HEK293 (cell line): ENCODE measurements around the gene NNMT.

Experiments used
- CTCF ChIA-PET: fragments of 350-600 bp; formaldehyde crosslinking; extraction: SDS; loops from one replicate; lab custom pipeline; 2021; ENCODE audit warnings: antibody characterized with exemption; lab: Yijun Ruan, JAX
- POLR2A ChIA-PET: fragments of 300-600 bp; formaldehyde crosslinking; extraction: SDS; loops from one replicate; lab custom pipeline; 2020; ENCODE audit warnings: antibody characterized with exemption, inconsistent platforms; lab: Yijun Ruan, JAX
- H3K27ac ChIP-seq: fragments of 200-500 bp; sonication (Bioruptor generic); 2 replicates; pipeline ENCODE4 v1.5.1; 2014; ENCODE audit warnings: low read depth, low read length, control low read depth, inconsistent platforms; ENCODE audit errors: extremely low read depth
- H3K36me3 ChIP-seq, 2 experiments: fragments of 200-500 bp in 1 of 2; sonication (Bioruptor generic) in 1 of 2; 1 replicate in 1 of 2; 2 replicates in 1 of 2; pipeline ENCODE4 v1.5.1; 2014 to 2017; ENCODE audit warnings: inconsistent platforms in 2 of 2, low read length in 2 of 2; ENCODE audit not compliant: control insufficient read depth in 2 of 2, insufficient read depth in 1 of 2
- H3K4me1 ChIP-seq: fragments of 200-500 bp; sonication (Bioruptor generic); 2 replicates; pipeline ENCODE4 v1.5.1; 2014; ENCODE audit warnings: mild to moderate bottlenecking, low read length, inconsistent platforms; ENCODE audit not compliant: control insufficient read depth, insufficient read depth
- H3K4me3 ChIP-seq: 2 replicates; pipeline ENCODE4 v1.5.1; 2011; ENCODE audit warnings: low read depth, mild to moderate bottlenecking, control low read depth, low read length, moderate library complexity
- H3K9me3 ChIP-seq: fragments of 200-500 bp; sonication (Bioruptor generic); 2 replicates; pipeline ENCODE4 v1.5.1; 2014; ENCODE audit warnings: low read depth, low read length, inconsistent platforms; ENCODE audit not compliant: control insufficient read depth, insufficient read depth
- FEZF1 ChIP-seq: fragments of 450-650 bp; formaldehyde crosslinking; IDR thresholded peaks from 2 replicates; pipeline ENCODE4 v1.5.1; 2016; ENCODE audit warnings: missing biosample characterization, missing genetic modification characterization
- GLI4 ChIP-seq: fragments of 450-650 bp; formaldehyde crosslinking; IDR thresholded peaks from 2 replicates; pipeline ENCODE4 v1.5.1; 2016; ENCODE audit warnings: missing biosample characterization, missing genetic modification characterization
- KLF1 ChIP-seq: fragments of 450-650 bp; formaldehyde crosslinking; IDR thresholded peaks from 2 replicates; pipeline ENCODE4 v1.5.1; 2016; ENCODE audit warnings: missing biosample characterization, missing genetic modification characterization
- KLF16 ChIP-seq: fragments of 450-650 bp; formaldehyde crosslinking; IDR thresholded peaks from 2 replicates; pipeline ENCODE4 v1.5.1; 2017; ENCODE audit warnings: missing biosample characterization, missing genetic modification characterization
- OSR2 ChIP-seq: fragments of 450-650 bp; formaldehyde crosslinking; IDR thresholded peaks from 2 replicates; pipeline ENCODE4 v1.5.1; 2016; ENCODE audit warnings: missing biosample characterization, missing genetic modification characterization
- ZBTB1 ChIP-seq: fragments of 450-650 bp; formaldehyde crosslinking; IDR thresholded peaks from 2 replicates; pipeline ENCODE4 v1.5.1; 2016; ENCODE audit warnings: missing biosample characterization, missing genetic modification characterization
- ZBTB21 ChIP-seq: fragments of 450-650 bp; formaldehyde crosslinking; IDR thresholded peaks from 2 replicates; pipeline ENCODE4 v1.5.1; 2017; ENCODE audit warnings: missing biosample characterization, missing genetic modification characterization
- ZFHX2 ChIP-seq: fragments of 450-650 bp; formaldehyde crosslinking; conservative IDR thresholded peaks from 2 replicates; pipeline ENCODE4 v1.5.1; 2016; ENCODE audit warnings: missing biosample characterization, missing genetic modification characterization
- ZNF138 ChIP-seq: fragments of 450-650 bp; formaldehyde crosslinking; IDR thresholded peaks from 2 replicates; pipeline ENCODE4 v1.5.1; 2016; ENCODE audit warnings: missing biosample characterization, missing genetic modification characterization, borderline replicate concordance
- ZNF155 ChIP-seq: fragments of 450-650 bp; formaldehyde crosslinking; IDR thresholded peaks from 2 replicates; pipeline ENCODE4 v1.5.1; 2016; ENCODE audit warnings: missing biosample characterization, missing genetic modification characterization
- ZNF223 ChIP-seq: fragments of 450-650 bp; formaldehyde crosslinking; IDR thresholded peaks from 2 replicates; pipeline ENCODE4 v1.5.1; 2016; ENCODE audit warnings: missing biosample characterization, missing genetic modification characterization
- ZNF324 ChIP-seq: fragments of 450-650 bp; formaldehyde crosslinking; IDR thresholded peaks from 2 replicates; pipeline ENCODE4 v1.5.1; 2016; ENCODE audit warnings: missing biosample characterization, missing genetic modification characterization
- ZNF366 ChIP-seq: fragments of 450-650 bp; formaldehyde crosslinking; conservative IDR thresholded peaks from 2 replicates; pipeline ENCODE4 v1.5.1; 2016; ENCODE audit warnings: missing biosample characterization, missing genetic modification characterization
- ZNF391 ChIP-seq: fragments of 450-650 bp; formaldehyde crosslinking; IDR thresholded peaks from 2 replicates; pipeline ENCODE4 v1.5.1; 2016; ENCODE audit warnings: low read depth, missing biosample characterization, missing genetic modification characterization, borderline replicate concordance
- ZNF555 ChIP-seq: fragments of 450-650 bp; formaldehyde crosslinking; conservative IDR thresholded peaks from 2 replicates; pipeline ENCODE4 v1.5.1; 2017; ENCODE audit warnings: missing biosample characterization, mild to moderate bottlenecking, missing genetic modification characterization, inconsistent platforms
- ZNF626 ChIP-seq: fragments of 450-650 bp; sonication (Bioruptor Pico); formaldehyde crosslinking; IDR thresholded peaks from 2 replicates; pipeline ENCODE4 v1.5.1; 2018; ENCODE audit warnings: missing biosample characterization, missing genetic modification characterization, inconsistent platforms
- TF ChIP-seq, protein P1 (sequence below): fragments of 450-650 bp; formaldehyde crosslinking; IDR thresholded peaks from 2 replicates; pipeline ENCODE4 v1.5.1; 2016; ENCODE audit warnings: missing biosample characterization, missing genetic modification characterization, borderline replicate concordance
- TF ChIP-seq, protein P2 (sequence below): fragments of 450-650 bp; formaldehyde crosslinking; IDR thresholded peaks from 2 replicates; pipeline ENCODE4 v1.5.1; 2016; ENCODE audit warnings: missing biosample characterization, missing genetic modification characterization
- TF ChIP-seq, protein P3 (sequence below): fragments of 450-650 bp; formaldehyde crosslinking; IDR thresholded peaks from 2 replicates; pipeline ENCODE4 v1.5.1; 2016; ENCODE audit warnings: missing biosample characterization, missing genetic modification characterization

NNMT gene

DNA sequence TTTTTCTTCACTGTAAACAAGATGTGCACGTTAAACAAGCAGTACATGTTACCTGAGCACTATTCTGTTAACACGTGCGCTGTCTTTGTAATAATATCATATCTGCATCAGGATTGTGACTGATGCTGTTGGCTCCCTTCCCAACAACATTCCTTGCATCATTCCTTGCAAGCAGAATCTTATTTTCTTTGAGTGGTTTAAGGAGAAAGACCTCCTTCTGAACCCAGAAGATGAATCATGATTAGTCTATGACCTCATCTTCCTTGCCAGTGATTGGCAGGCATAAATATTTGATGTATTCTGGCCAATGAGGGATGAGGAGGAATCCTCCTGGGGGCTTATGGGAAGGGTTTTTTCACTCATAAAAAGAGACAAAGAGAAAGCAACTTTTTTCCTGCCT is 57.9 kb downstream of the NNMT start (continued):
- no peak for TF ChIP-seq ZNF155
- TF ChIP-seq, protein P1, sequence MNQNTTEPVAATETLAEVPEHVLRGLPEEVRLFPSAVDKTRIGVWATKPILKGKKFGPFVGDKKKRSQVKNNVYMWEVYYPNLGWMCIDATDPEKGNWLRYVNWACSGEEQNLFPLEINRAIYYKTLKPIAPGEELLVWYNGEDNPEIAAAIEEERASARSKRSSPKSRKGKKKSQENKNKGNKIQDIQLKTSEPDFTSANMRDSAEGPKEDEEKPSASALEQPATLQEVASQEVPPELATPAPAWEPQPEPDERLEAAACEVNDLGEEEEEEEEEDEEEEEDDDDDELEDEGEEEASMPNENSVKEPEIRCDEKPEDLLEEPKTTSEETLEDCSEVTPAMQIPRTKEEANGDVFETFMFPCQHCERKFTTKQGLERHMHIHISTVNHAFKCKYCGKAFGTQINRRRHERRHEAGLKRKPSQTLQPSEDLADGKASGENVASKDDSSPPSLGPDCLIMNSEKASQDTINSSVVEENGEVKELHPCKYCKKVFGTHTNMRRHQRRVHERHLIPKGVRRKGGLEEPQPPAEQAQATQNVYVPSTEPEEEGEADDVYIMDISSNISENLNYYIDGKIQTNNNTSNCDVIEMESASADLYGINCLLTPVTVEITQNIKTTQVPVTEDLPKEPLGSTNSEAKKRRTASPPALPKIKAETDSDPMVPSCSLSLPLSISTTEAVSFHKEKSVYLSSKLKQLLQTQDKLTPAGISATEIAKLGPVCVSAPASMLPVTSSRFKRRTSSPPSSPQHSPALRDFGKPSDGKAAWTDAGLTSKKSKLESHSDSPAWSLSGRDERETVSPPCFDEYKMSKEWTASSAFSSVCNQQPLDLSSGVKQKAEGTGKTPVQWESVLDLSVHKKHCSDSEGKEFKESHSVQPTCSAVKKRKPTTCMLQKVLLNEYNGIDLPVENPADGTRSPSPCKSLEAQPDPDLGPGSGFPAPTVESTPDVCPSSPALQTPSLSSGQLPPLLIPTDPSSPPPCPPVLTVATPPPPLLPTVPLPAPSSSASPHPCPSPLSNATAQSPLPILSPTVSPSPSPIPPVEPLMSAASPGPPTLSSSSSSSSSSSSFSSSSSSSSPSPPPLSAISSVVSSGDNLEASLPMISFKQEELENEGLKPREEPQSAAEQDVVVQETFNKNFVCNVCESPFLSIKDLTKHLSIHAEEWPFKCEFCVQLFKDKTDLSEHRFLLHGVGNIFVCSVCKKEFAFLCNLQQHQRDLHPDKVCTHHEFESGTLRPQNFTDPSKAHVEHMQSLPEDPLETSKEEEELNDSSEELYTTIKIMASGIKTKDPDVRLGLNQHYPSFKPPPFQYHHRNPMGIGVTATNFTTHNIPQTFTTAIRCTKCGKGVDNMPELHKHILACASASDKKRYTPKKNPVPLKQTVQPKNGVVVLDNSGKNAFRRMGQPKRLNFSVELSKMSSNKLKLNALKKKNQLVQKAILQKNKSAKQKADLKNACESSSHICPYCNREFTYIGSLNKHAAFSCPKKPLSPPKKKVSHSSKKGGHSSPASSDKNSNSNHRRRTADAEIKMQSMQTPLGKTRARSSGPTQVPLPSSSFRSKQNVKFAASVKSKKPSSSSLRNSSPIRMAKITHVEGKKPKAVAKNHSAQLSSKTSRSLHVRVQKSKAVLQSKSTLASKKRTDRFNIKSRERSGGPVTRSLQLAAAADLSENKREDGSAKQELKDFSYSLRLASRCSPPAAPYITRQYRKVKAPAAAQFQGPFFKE (tag by site-specific recombination), result no peak
- TF ChIP-seq, all 188 proteins: peak for 6

DNA sequence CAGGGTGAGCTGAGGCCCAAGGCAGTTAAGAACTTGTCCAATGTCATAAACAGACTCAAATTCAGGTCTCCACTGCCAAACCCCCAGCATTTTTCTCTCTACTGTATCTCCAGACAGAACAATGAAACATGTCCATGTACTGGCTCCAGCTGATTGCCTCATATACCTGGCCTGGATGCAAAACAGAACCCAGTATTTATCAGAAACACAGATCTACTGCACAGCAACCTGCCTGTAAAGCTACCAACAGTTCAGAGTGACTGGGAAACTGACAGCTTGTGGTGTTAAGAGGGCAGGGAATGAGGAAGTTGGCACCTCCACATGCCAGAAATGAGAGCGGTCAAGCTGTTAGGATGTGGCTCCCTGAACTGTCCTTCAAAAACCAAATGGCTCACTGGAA is 62.5 kb downstream of the NNMT start:
- Histone ChIP-seq H3K36me3 (no peaks in the 10 kb centered on the region), H3K4me1 (no peaks in the 10 kb centered on the region), H3K9me3 (no peaks in the 10 kb centered on the region), H3K4me3 (no peak overlapping the region), H3K27ac (no peak overlapping the region)
- POLR2A ChIA-PET, result no interaction called here
- CTCF ChIA-PET, result interaction anchor here (0.7 to 1.3 kb wide), 2 partner anchors 10 to 15 kb away, joined by 3 to 5 read pairs; no protein-coding TSS in a partner anchor
- TF ChIP-seq ZNF555 (tag by site-specific recombination) (no peak), ZBTB21 (tag by site-specific recombination) (no peak), ZNF223 (tag by site-specific recombination) (no peak), FEZF1 (no peak), GLI4 (tag by site-specific recombination) (no peak), KLF16 (no peak), ZNF324 (tag by site-specific recombination) (no peak), ZNF138 (no peak), ZNF391 (no peak), ZNF366 (tag by site-specific recombination) (no peak), ZFHX2 (no peak), KLF1 (tag by site-specific recombination) (no peak), ZBTB1 (tag by site-specific recombination) (no peak), ZNF626 (no peak), OSR2 (tag by site-specific recombination) (no peak)
- TF ChIP-seq, protein P2, sequence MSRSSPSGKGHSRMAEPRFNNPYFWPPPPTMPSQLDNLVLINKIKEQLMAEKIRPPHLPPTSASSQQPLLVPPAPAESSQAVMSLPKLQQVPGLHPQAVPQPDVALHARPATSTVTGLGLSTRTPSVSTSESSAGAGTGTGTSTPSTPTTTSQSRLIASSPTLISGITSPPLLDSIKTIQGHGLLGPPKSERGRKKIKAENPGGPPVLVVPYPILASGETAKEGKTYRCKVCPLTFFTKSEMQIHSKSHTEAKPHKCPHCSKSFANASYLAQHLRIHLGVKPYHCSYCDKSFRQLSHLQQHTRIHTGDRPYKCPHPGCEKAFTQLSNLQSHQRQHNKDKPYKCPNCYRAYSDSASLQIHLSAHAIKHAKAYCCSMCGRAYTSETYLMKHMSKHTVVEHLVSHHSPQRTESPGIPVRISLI (tag by site-specific recombination), result no peak
- TF ChIP-seq, protein P3, sequence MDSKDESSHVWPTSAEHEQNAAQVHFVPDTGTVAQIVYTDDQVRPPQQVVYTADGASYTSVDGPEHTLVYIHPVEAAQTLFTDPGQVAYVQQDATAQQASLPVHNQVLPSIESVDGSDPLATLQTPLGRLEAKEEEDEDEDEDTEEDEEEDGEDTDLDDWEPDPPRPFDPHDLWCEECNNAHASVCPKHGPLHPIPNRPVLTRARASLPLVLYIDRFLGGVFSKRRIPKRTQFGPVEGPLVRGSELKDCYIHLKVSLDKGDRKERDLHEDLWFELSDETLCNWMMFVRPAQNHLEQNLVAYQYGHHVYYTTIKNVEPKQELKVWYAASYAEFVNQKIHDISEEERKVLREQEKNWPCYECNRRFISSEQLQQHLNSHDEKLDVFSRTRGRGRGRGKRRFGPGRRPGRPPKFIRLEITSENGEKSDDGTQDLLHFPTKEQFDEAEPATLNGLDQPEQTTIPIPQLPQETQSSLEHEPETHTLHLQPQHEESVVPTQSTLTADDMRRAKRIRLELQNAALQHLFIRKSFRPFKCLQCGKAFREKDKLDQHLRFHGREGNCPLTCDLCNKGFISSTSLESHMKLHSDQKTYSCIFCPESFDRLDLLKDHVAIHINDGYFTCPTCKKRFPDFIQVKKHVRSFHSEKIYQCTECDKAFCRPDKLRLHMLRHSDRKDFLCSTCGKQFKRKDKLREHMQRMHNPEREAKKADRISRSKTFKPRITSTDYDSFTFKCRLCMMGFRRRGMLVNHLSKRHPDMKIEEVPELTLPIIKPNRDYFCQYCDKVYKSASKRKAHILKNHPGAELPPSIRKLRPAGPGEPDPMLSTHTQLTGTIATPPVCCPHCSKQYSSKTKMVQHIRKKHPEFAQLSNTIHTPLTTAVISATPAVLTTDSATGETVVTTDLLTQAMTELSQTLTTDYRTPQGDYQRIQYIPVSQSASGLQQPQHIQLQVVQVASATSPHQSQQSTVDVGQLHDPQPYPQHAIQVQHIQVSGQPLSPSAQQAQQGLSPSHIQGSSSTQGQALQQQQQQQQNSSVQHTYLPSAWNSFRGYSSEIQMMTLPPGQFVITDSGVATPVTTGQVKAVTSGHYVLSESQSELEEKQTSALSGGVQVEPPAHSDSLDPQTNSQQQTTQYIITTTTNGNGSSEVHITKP (tag by site-specific recombination), result no peak
